Muscle layer of colon (tissue), 2 donors: ENCODE data around the gene KLC1.

Experiments
- H3K27ac ChIP-seq: one replicate; pipeline ENCODE4 v1.7.0; 2013; ENCODE audit warnings: low read depth, mild to moderate bottlenecking, low read length, moderate library complexity
- H3K27me3 ChIP-seq, 2 donors: one replicate each; pipeline ENCODE4 v1.7.0; 2013; ENCODE audit warnings: low read length in 2 of 2, mild to moderate bottlenecking in 2 of 2; ENCODE audit not compliant: insufficient read depth in 2 of 2, control insufficient read depth in 1 of 2
- H3K36me3 ChIP-seq: one replicate; pipeline ENCODE4 v1.7.0; 2013; ENCODE audit warnings: mild to moderate bottlenecking, low read length; ENCODE audit not compliant: insufficient read depth
- H3K4me1 ChIP-seq: one replicate; pipeline ENCODE4 v1.7.0; 2013; ENCODE audit warnings: mild to moderate bottlenecking, low read length; ENCODE audit not compliant: insufficient read depth
- H3K4me3 ChIP-seq, 2 donors: one replicate each; pipeline ENCODE4 v1.7.0; 2013; ENCODE audit warnings: low read length in 2 of 2, low read depth in 1 of 2, mild to moderate bottlenecking in 1 of 2, moderate library complexity in 1 of 2
- H3K9ac ChIP-seq: one replicate; pipeline ENCODE4 v1.7.0; 2013; ENCODE audit warnings: low read length
- H3K9me3 ChIP-seq: one replicate; pipeline ENCODE4 v1.7.0; 2013; ENCODE audit warnings: mild to moderate bottlenecking, low read length
- donor health status: abdominal sarcoma.
- donor health status: Adenocarcinoma of cecum.

The KLC1 gene

GRCh38 chr14:103628684-103629502, at the start of gene KLC1:
Gene KLC1 (plus strand): TSS chr14:103629211. CDS start chr14:103654565, 25,354 bp downstream.
- Histone ChIP-seq H3K9ac (peak within 1 kb of the TSS; percentile 94), H3K27ac (peak within 1 kb of the TSS; percentile 100), H3K4me1 (peaks cover 39% of the 10 kb centered on the region), H3K4me3 (peak within 1 kb of the TSS; percentile 49 to 81), H3K36me3 (peaks cover 5% of the 10 kb centered on the region), H3K9me3 (no peaks in the 10 kb centered on the region), H3K27me3 (no peaks in the 10 kb centered on the region)

GRCh38 chr14:103581206-103581605, 47.8 kb upstream of the KLC1 start:
- peaks cover 7% of the 10 kb centered on the region for H3K36me3 ChIP-seq
- H3K9me3 ChIP-seq, result no peaks in the 10 kb centered on the region
- no peak overlapping the region for H3K4me3 ChIP-seq
- peaks cover 12% of the 10 kb centered on the region for H3K4me1 ChIP-seq
- H3K9ac ChIP-seq, result no peak overlapping the region
- no peaks in the 10 kb centered on the region for H3K27me3 ChIP-seq
- H3K27ac ChIP-seq, result no peak overlapping the region

- Histone ChIP-seq H3K36me3 (peaks cover 7% of the 10 kb centered on the region), H3K27ac (no peak overlapping the region), H3K9ac (no peak overlapping the region), H3K4me1 (peaks cover 3% of the 10 kb centered on the region), H3K27me3 (no peaks in the 10 kb centered on the region), H3K4me3 (no peak overlapping the region), H3K9me3 (no peaks in the 10 kb centered on the region)
These were observed 46.9 kb upstream of the KLC1 start for GRCh38 chr14:103581954-103582703.

- H3K36me3 ChIP-seq, result peaks cover 10% of the 10 kb centered on the region
- no peaks in the 10 kb centered on the region for H3K4me1 ChIP-seq
- no peak overlapping the region for H3K9ac ChIP-seq
- no peaks in the 10 kb centered on the region for H3K9me3 ChIP-seq
- H3K27me3 ChIP-seq, result no peaks in the 10 kb centered on the region
- H3K27ac ChIP-seq, result no peak overlapping the region
- H3K4me3 ChIP-seq, result no peak overlapping the region
These were observed 44.6 kb upstream of the KLC1 start for GRCh38 chr14:103584326-103584915.

- Histone ChIP-seq H3K9me3 (no peaks in the 10 kb centered on the region), H3K9ac (no peak overlapping the region), H3K27ac (no peak overlapping the region), H3K36me3 (peaks cover 15% of the 10 kb centered on the region), H3K4me1 (no peaks in the 10 kb centered on the region), H3K27me3 (no peaks in the 10 kb centered on the region), H3K4me3 (no peak overlapping the region)
These were observed 35.4 kb upstream of the KLC1 start for GRCh38 chr14:103593577-103593976.

GRCh38 chr14:103594265-103594664, 34.7 kb upstream of the KLC1 start:
- Histone ChIP-seq H3K9ac (no peak overlapping the region), H3K9me3 (no peaks in the 10 kb centered on the region), H3K4me3 (no peak overlapping the region)

GRCh38 chr14:103597623-103598377, 31.2 kb upstream of the KLC1 start:
- Histone ChIP-seq H3K27ac (no peak overlapping the region), H3K4me1 (no peaks in the 10 kb centered on the region), H3K9ac (no peak overlapping the region), H3K4me3 (no peak overlapping the region), H3K9me3 (no peaks in the 10 kb centered on the region), H3K27me3 (no peaks in the 10 kb centered on the region), H3K36me3 (no peaks in the 10 kb centered on the region)

More at GRCh38 chr14:103594265-103594664, 34.7 kb upstream of the KLC1 start:
- H3K27ac ChIP-seq, result no peak overlapping the region
- no peaks in the 10 kb centered on the region for H3K27me3 ChIP-seq
- H3K36me3 ChIP-seq, result peaks cover 8% of the 10 kb centered on the region
- H3K4me1 ChIP-seq, result no peaks in the 10 kb centered on the region

GRCh38 chr14:103600503-103600902, 28.5 kb upstream of the KLC1 start:
- Histone ChIP-seq H3K36me3 (no peaks in the 10 kb centered on the region), H3K9me3 (no peaks in the 10 kb centered on the region), H3K27me3 (no peaks in the 10 kb centered on the region), H3K4me1 (no peaks in the 10 kb centered on the region), H3K27ac (no peak overlapping the region), H3K9ac (no peak overlapping the region), H3K4me3 (no peak overlapping the region)

GRCh38 chr14:103604620-103605019, 24.4 kb upstream of the KLC1 start:
- Histone ChIP-seq H3K4me3 (no peak overlapping the region), H3K27ac (no peak overlapping the region), H3K36me3 (no peaks in the 10 kb centered on the region), H3K4me1 (peaks cover 18% of the 10 kb centered on the region), H3K9ac (no peak overlapping the region), H3K9me3 (no peaks in the 10 kb centered on the region), H3K27me3 (peaks cover 5 to 6% of the 10 kb centered on the region in 2 donors)

GRCh38 chr14:103606963-103607668, 21.9 kb upstream of the KLC1 start:
- no peak overlapping the region for H3K27ac ChIP-seq
- peaks cover 5 to 6% of the 10 kb centered on the region in 2 donors for H3K27me3 ChIP-seq
- peaks cover 18% of the 10 kb centered on the region for H3K4me1 ChIP-seq
- H3K9me3 ChIP-seq, result no peaks in the 10 kb centered on the region
- H3K36me3 ChIP-seq, result no peaks in the 10 kb centered on the region
- H3K9ac ChIP-seq, result no peak overlapping the region
- H3K4me3 ChIP-seq, result peak overlapping the region; percentile 36 to 51
